IMR-90 (cell line): Measurements from ENCODE around the gene CDIP1. TPM values are rescaled to one million over a fixed set of nuclear protein-coding genes. Genes with fewer than 3 reads are reported as not detected.

Source experiments
- ATAC-seq: fragments of 200-7000 bp; cut with Tn5 transposase; 2 replicates; pipeline ENCODE4 v1.9.1; 2020; ENCODE audit warnings: low read depth, mild to moderate bottlenecking, moderate library complexity
- BruUV-seq: library from RNA; stranded (reverse); fragments of 400-500 nt; replicated peaks from 2 replicates; lab custom pipeline; 2021; lab: Mats Ljungman, UMichigan
- CTCF ChIA-PET: fragments of 300-600 bp; formaldehyde crosslinking; extraction: SDS; loops from one replicate; lab custom pipeline; 2021; ENCODE audit warnings: antibody characterized with exemption; lab: Yijun Ruan, JAX
- POLR2A ChIA-PET: fragments of 300-600 bp; sonication (Branson Sonifier 250); formaldehyde crosslinking; loops from one replicate; lab custom pipeline; 2022; ENCODE audit warnings: antibody characterized with exemption; ENCODE audit not compliant: unreplicated experiment; lab: Charles Lee
- DNase-seq: peaks from one replicate; pipeline ENCODE4 v3.0.0; 2013
- H2AFZ ChIP-seq: replicated peaks from 2 replicates; pipeline ENCODE3; 2013; ENCODE audit warnings: low read length, mild to moderate bottlenecking; ENCODE audit not compliant: poor library complexity
- H2AK5ac ChIP-seq: 2 replicates; pipeline ENCODE4 v1.6.1; 2013; ENCODE audit warnings: low read depth, low read length, inconsistent platforms
- H2AK9ac ChIP-seq: replicated peaks from 2 replicates; pipeline ENCODE3; 2013; ENCODE audit warnings: mild to moderate bottlenecking, low read depth, low read length, moderate library complexity; ENCODE audit not compliant: poor library complexity
- H2BK120ac ChIP-seq: 2 replicates; pipeline ENCODE4 v1.6.1; 2013; ENCODE audit warnings: low read depth, low read length, inconsistent platforms
- H2BK15ac ChIP-seq: 3 replicates; pipeline ENCODE4 v1.6.1; 2013; ENCODE audit warnings: low read depth, low read length, inconsistent platforms
- H2BK20ac ChIP-seq: 2 replicates; pipeline ENCODE4 v1.6.1; 2013; ENCODE audit warnings: low read depth, mild to moderate bottlenecking, inconsistent platforms, low read length, moderate library complexity
- H2BK5ac ChIP-seq: 2 replicates; pipeline ENCODE4 v1.6.1; 2013; ENCODE audit warnings: mild to moderate bottlenecking, low read depth, low read length, inconsistent platforms; ENCODE audit not compliant: poor library complexity, severe bottlenecking
- H3K14ac ChIP-seq: replicated peaks from 2 replicates; pipeline ENCODE4 v1.6.1; 2013; ENCODE audit warnings: low read depth, low read length, inconsistent platforms
- H3K18ac ChIP-seq: 2 replicates; pipeline ENCODE4 v1.6.1; 2013; ENCODE audit warnings: low read depth, low read length, control low read depth
- H3K23ac ChIP-seq: 2 replicates; pipeline ENCODE4 v1.6.1; 2013; ENCODE audit warnings: low read depth, low read length, inconsistent platforms
- H3K27ac ChIP-seq: 2 replicates; pipeline ENCODE4 v1.5.1; 2013; ENCODE audit warnings: mild to moderate bottlenecking, control low read depth, low read length; ENCODE audit not compliant: insufficient read depth
- H3K27me3 ChIP-seq: 2 replicates; pipeline ENCODE4 v1.6.1; 2013; ENCODE audit warnings: low read length; ENCODE audit not compliant: control insufficient read depth, insufficient read depth
- H3K36me3 ChIP-seq: 2 replicates; pipeline ENCODE4 v1.6.1; 2013; ENCODE audit warnings: low read length, mixed read lengths; ENCODE audit not compliant: control insufficient read depth, insufficient read depth
- H3K4ac ChIP-seq: 2 replicates; pipeline ENCODE4 v1.6.1; 2013; ENCODE audit warnings: low read depth, low read length, inconsistent platforms
- H3K4me1 ChIP-seq: 2 replicates; pipeline ENCODE4 v1.6.1; 2013; ENCODE audit warnings: low read length, mixed read lengths; ENCODE audit not compliant: control insufficient read depth, insufficient read depth
- H3K4me2 ChIP-seq: 2 replicates; pipeline ENCODE4 v1.6.1; 2013; ENCODE audit warnings: low read depth, mild to moderate bottlenecking, control low read depth, low read length, moderate library complexity
- H3K4me3 ChIP-seq: 2 replicates; pipeline ENCODE4 v1.5.1; 2013; ENCODE audit warnings: low read depth, mild to moderate bottlenecking, control low read depth, low read length, moderate library complexity; ENCODE audit not compliant: insufficient read depth
- H3K56ac ChIP-seq: 2 replicates; pipeline ENCODE4 v1.6.1; 2013; ENCODE audit warnings: low read length, inconsistent platforms; ENCODE audit not compliant: insufficient read depth; ENCODE audit errors: extremely low read depth
- H3K79me1 ChIP-seq, 2 experiments: 2 replicates each; pipeline ENCODE4 v1.6.1; 2013; ENCODE audit warnings: low read length in 2 of 2, inconsistent platforms in 1 of 2, low read depth in 1 of 2
- H3K9ac ChIP-seq: 2 replicates; pipeline ENCODE4 v1.6.1; 2013; ENCODE audit warnings: low read depth, low read length, control low read depth
- H3K9me1 ChIP-seq: 2 replicates; pipeline ENCODE4 v1.6.1; 2013; ENCODE audit warnings: low read length, inconsistent platforms; ENCODE audit not compliant: insufficient read depth
- H3K9me3 ChIP-seq: 2 replicates; pipeline ENCODE4 v1.6.1; 2013; ENCODE audit warnings: low read length; ENCODE audit not compliant: control insufficient read depth, insufficient read depth
- H4K20me1 ChIP-seq: 2 replicates; pipeline ENCODE4 v1.6.1; 2013; ENCODE audit warnings: low read length, inconsistent platforms; ENCODE audit not compliant: insufficient read depth
- H4K5ac ChIP-seq: 2 replicates; pipeline ENCODE4 v1.6.1; 2013; ENCODE audit warnings: mild to moderate bottlenecking, low read depth, low read length, control low read depth
- H4K8ac ChIP-seq, 2 experiments: 2 replicates each; pipeline ENCODE4 v1.6.1; 2013; ENCODE audit warnings: low read depth in 2 of 2, low read length in 2 of 2, control low read depth in 1 of 2, inconsistent platforms in 1 of 2
- H4K91ac ChIP-seq: 2 replicates; pipeline ENCODE4 v1.6.1; 2013; ENCODE audit warnings: low read depth, low read length, inconsistent platforms; ENCODE audit not compliant: insufficient read depth
- BHLHE40 ChIP-seq: fragments of 150-350 bp; IDR thresholded peaks from 2 replicates; pipeline ENCODE4 v1.6.1; 2016; ENCODE audit warnings: mild to moderate bottlenecking, low read depth, low read length
- CEBPB ChIP-seq: IDR thresholded peaks from 2 replicates; pipeline ENCODE4 v1.6.1; 2012; ENCODE audit warnings: low read depth, low read length, improper control_type of control experiment
- CHD1 ChIP-seq: IDR thresholded peaks from 2 replicates; pipeline ENCODE4 v1.6.1; 2012; ENCODE audit warnings: low read depth, low read length, improper control_type of control experiment
- FOS ChIP-seq: fragments of 150-350 bp; IDR thresholded peaks from 2 replicates; pipeline ENCODE4 v1.6.1; 2016; ENCODE audit warnings: low read depth, low read length
- MAFK ChIP-seq: IDR thresholded peaks from 2 replicates; pipeline ENCODE4 v1.6.1; 2012; ENCODE audit warnings: low read depth, low read length, improper control_type of control experiment
- MAZ ChIP-seq: IDR thresholded peaks from 2 replicates; pipeline ENCODE4 v1.6.1; 2012; ENCODE audit warnings: low read depth, mild to moderate bottlenecking, low read length, improper control_type of control experiment, moderate library complexity, borderline replicate concordance
- MXI1 ChIP-seq: IDR thresholded peaks from 2 replicates; pipeline ENCODE4 v1.6.1; 2012; ENCODE audit warnings: low read depth, mild to moderate bottlenecking, low read length, moderate library complexity, borderline replicate concordance
- NFE2L2 ChIP-seq: fragments of 150-350 bp; IDR thresholded peaks from 2 replicates; pipeline ENCODE4 v1.6.1; 2016; ENCODE audit warnings: low read depth, mild to moderate bottlenecking, low read length
- POLR2A ChIP-seq: IDR thresholded peaks from 2 replicates; pipeline ENCODE4 v1.6.1; 2012; ENCODE audit warnings: mild to moderate bottlenecking, low read depth, low read length
- RAD21 ChIP-seq: IDR thresholded peaks from 2 replicates; pipeline ENCODE4 v1.6.1; 2012; ENCODE audit warnings: low read length, improper control_type of control experiment
- RCOR1 ChIP-seq: IDR thresholded peaks from 2 replicates; pipeline ENCODE4 v1.6.1; 2012; ENCODE audit warnings: mild to moderate bottlenecking, low read length, improper control_type of control experiment; ENCODE audit not compliant: insufficient replicate concordance
- RFX5 ChIP-seq: IDR thresholded peaks from 2 replicates; pipeline ENCODE4 v1.8.0; 2012; ENCODE audit warnings: low read depth, mild to moderate bottlenecking, low read length, moderate library complexity
- SMC3 ChIP-seq: fragments of 150-350 bp; IDR thresholded peaks from 2 replicates; pipeline ENCODE4 v1.6.1; 2016; ENCODE audit warnings: low read depth, mild to moderate bottlenecking, antibody characterized with exemption, low read length, moderate library complexity
- WGBS, 2 experiments: methylation state at CpG; one replicate each; pipeline versions ENCODE4 v1.1.5 to v1.1.7; 2013; ENCODE audit warnings: missing lambda C conversion rate in 2 of 2; ENCODE audit not compliant: insufficient read length in 1 of 2; ENCODE audit errors: extremely low coverage in 2 of 2; 5-methylcytosine and 5-hydroxymethylcytosine counted together
- dilution Hi-C: fragments of 300-500 bp; cut with HindIII; formaldehyde crosslinking; loops from one replicate; pipeline ENCODE4 v1.14.3; 2018; ENCODE audit warnings: low sequenced_read_pairs; ENCODE audit not compliant: unreplicated experiment
- in situ Hi-C: fragments of 300-500 bp; cut with MboI; formaldehyde crosslinking; loops from 3 replicates; pipeline ENCODE4 v1.14.3; 2019; ENCODE audit warnings: low sequenced_read_pairs, inconsistent platforms, mixed read lengths
- intact Hi-C: fragments of 100-400 bp; cut with micrococcal nuclease; formaldehyde crosslinking; loops from 2 replicates; pipeline ENCODE4 v1.10.0; 2022
- polyA plus RNA-seq, 3 experiments: library from polyadenylated mRNA; depleted of rRNA; stranded (reverse); fragments of >200 nt; gene quantifications; 2 replicates each; pipeline ENCODE4 v1.2.3, GENCODE V29; 2012; ENCODE audit warnings: low replicate concordance in 1 of 3
- total RNA-seq: library from RNA; depleted of rRNA; stranded (reverse); fragments of >200 nt; gene quantifications from 2 replicates; pipeline ENCODE4 v1.2.3, GENCODE V29; 2012
- TF ChIP-seq, protein P1 (sequence below): fragments of 150-350 bp; IDR thresholded peaks from 2 replicates; pipeline ENCODE4 v1.6.1; 2016; ENCODE audit warnings: low read depth, mild to moderate bottlenecking, low read length, moderate library complexity, borderline replicate concordance
- TF ChIP-seq, protein P2 (sequence below): fragments of 150-350 bp; IDR thresholded peaks from 2 replicates; pipeline ENCODE4 v1.6.1; 2017; ENCODE audit warnings: mild to moderate bottlenecking, antibody characterized with exemption, low read length, low read depth
- TF ChIP-seq, protein P3 (sequence below): conservative IDR thresholded peaks from 2 replicates; pipeline ENCODE4 v1.5.1; 2012; ENCODE audit warnings: mild to moderate bottlenecking, low read depth, low read length, improper control_type of control experiment

Gene CDIP1
- total and polyA plus RNA-seq, 2 of the 4 experiments (the other 2 are of a cell fraction), result 4.8 to 14.6 TPM

DNA sequence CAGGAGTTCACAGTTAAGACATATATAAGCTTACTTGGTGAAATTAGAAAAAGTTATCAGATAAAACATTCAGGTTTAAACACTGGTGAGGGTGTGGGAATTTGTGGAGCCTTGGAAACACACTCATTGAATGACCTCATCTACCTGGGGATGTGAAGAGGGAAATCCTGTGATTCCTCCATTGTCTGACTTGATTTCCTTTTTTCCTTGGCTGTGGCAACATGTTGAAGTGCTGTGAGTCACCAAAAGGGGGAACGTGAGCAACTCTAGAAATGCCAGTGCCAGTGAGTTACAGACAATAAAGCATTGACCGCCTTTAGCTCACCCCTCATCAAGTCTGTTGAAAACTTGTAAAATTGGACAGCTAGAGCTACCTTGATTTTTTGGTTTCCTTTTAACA lies 60.6 kb downstream of the CDIP1 start:
- peak; percentile 61 for DNase-seq
- no peak overlapping the region for H3K27ac ChIP-seq
- dilution Hi-C loops, result no loop called here

More for the DNA sequence above, 60.6 kb downstream of the CDIP1 start:
- intact Hi-C loops (no loop called here), in situ Hi-C loops (no loop called here)
- Histone ChIP-seq H3K4me2 (peak overlapping the region; percentile 6; the same call in 1 of the 2 replicates), H2BK120ac (no peak overlapping the region), H2AK9ac (no peak overlapping the region), H3K79me1 (peaks cover 27 to 67% of the 10 kb centered on the region in 2 experiments), H4K91ac (no peak overlapping the region), H3K4me1 (peaks cover 5% of the 10 kb centered on the region; the same call in 1 of the 2 replicates), H3K27me3 (no peaks in the 10 kb centered on the region), H2AFZ (no peak overlapping the region), H4K8ac (no peak overlapping the region), H3K9me1 (peaks cover 5% of the 10 kb centered on the region; the same call in 1 of the 2 replicates), H3K4me3 (no peak overlapping the region), H2BK15ac (no peak overlapping the region), H3K4ac (no peak overlapping the region), H2AK5ac (no peak overlapping the region), H3K9me3 (no peaks in the 10 kb centered on the region), H3K14ac (no peak overlapping the region), H3K9ac (no peak overlapping the region), H3K18ac (no peak overlapping the region), H3K23ac (no peak overlapping the region), H3K36me3 (no peaks in the 10 kb centered on the region; the same call in 1 of the 2 replicates), H2BK5ac (no peak overlapping the region), H4K20me1 (peaks cover 7% of the 10 kb centered on the region; the same call in 1 of the 2 replicates), H4K5ac (no peak overlapping the region), H2BK20ac (no peak overlapping the region), H3K56ac (no peak overlapping the region)
- no TSS peak for BruUV-seq
- ChIA-PET CTCF (interaction anchor here (1.0 kb wide), 1 partner anchor 22 kb away, joined by 5 read pairs; no protein-coding TSS in a partner anchor), POLR2A (no interaction called here)
- WGBS, 2 experiments, result 0% methylated on average over 1 of the region's 2 CpGs; no CpG with 5 or more reads in 1 of the 2 experiments
- no peak for ATAC-seq
- no peak for TF ChIP-seq RCOR1
- no peak for TF ChIP-seq MXI1
- TF ChIP-seq CHD1, result no peak
- TF ChIP-seq RFX5, result no peak
- TF ChIP-seq, protein P1, sequence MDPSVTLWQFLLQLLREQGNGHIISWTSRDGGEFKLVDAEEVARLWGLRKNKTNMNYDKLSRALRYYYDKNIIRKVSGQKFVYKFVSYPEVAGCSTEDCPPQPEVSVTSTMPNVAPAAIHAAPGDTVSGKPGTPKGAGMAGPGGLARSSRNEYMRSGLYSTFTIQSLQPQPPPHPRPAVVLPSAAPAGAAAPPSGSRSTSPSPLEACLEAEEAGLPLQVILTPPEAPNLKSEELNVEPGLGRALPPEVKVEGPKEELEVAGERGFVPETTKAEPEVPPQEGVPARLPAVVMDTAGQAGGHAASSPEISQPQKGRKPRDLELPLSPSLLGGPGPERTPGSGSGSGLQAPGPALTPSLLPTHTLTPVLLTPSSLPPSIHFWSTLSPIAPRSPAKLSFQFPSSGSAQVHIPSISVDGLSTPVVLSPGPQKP, result no peak
- TF ChIP-seq, protein P2, sequence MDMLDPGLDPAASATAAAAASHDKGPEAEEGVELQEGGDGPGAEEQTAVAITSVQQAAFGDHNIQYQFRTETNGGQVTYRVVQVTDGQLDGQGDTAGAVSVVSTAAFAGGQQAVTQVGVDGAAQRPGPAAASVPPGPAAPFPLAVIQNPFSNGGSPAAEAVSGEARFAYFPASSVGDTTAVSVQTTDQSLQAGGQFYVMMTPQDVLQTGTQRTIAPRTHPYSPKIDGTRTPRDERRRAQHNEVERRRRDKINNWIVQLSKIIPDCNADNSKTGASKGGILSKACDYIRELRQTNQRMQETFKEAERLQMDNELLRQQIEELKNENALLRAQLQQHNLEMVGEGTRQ, result no peak
- TF ChIP-seq FOS, result peak; percentile 23; the same call in 1 of the 2 replicates
- no peak for TF ChIP-seq POLR2A
- no peak for TF ChIP-seq SMC3
- TF ChIP-seq MAFK, result no peak
- TF ChIP-seq RAD21, result no peak; the same call in 1 of the 2 replicates
- peak; percentile 82 for TF ChIP-seq BHLHE40
- TF ChIP-seq NFE2L2, result no peak
- TF ChIP-seq, protein P3, sequence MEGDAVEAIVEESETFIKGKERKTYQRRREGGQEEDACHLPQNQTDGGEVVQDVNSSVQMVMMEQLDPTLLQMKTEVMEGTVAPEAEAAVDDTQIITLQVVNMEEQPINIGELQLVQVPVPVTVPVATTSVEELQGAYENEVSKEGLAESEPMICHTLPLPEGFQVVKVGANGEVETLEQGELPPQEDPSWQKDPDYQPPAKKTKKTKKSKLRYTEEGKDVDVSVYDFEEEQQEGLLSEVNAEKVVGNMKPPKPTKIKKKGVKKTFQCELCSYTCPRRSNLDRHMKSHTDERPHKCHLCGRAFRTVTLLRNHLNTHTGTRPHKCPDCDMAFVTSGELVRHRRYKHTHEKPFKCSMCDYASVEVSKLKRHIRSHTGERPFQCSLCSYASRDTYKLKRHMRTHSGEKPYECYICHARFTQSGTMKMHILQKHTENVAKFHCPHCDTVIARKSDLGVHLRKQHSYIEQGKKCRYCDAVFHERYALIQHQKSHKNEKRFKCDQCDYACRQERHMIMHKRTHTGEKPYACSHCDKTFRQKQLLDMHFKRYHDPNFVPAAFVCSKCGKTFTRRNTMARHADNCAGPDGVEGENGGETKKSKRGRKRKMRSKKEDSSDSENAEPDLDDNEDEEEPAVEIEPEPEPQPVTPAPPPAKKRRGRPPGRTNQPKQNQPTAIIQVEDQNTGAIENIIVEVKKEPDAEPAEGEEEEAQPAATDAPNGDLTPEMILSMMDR, result peak; percentile 37; the same call in 1 of the 2 replicates
- TF ChIP-seq MAZ, result no peak
- TF ChIP-seq CEBPB, result peak; percentile 50; the same call in 1 of the 2 replicates
